ENCODE data around the gene DTNA.

Gene DTNA

DNA sequence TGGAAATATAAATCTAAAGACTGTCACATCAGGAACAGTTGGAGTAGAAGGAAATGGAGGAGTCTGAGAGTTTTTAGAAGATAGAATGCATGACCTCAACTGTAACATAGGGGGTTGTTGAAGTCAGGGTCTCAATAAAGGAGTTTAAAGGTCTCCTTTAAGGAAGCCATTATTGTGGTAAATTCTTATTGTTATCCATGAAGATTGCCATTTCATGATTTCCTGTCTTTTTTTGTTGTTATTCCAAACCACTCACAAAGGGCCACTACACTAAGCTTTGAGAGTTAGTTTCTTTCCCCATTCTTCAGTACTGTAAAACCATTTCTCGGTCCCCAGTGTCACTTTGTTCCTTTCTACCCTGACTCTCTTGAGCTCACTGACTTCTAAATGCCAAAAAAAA is 134.0 kb downstream of the DTNA start:
- no peak for DNase-seq (ENCODE audit: low read depth)

DNA sequence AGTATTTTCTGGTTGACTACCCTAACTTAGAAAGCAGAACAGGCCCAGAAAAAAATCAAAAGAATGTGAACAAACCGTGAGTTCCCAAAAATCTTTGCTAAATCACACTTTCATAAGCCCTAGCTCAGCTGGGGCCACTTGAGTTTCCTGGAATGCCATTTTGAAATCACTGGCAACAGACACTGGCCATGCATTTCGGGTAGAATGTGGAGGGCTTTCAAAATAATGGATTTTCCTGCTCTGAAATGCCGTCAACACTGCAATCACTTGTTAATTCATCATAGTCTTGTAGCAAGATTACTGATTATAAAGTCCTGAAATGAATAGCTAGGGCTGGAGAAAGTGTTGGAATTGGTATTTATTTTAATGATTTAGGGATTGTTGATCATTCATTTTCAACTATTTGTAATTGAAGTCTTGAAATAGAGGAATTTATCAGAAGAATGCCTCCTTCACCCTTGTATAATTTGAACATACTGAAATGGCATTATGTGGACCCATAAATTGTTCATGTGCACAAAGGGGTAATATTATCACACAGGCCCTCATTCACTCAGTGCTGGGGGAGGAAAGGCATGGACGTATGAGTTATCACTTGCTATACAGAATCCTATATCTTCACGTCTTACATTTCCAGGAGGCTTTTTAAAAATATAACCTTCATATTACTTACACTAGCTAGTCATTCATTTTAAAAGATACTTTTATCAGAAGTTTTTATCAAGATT is 134.8 kb downstream of the DTNA start:
- H3K4me3 ChIP-seq (ENCODE audit: low read depth, low read length) = no peak overlapping the region
- TF ChIP-seq, protein P1, sequence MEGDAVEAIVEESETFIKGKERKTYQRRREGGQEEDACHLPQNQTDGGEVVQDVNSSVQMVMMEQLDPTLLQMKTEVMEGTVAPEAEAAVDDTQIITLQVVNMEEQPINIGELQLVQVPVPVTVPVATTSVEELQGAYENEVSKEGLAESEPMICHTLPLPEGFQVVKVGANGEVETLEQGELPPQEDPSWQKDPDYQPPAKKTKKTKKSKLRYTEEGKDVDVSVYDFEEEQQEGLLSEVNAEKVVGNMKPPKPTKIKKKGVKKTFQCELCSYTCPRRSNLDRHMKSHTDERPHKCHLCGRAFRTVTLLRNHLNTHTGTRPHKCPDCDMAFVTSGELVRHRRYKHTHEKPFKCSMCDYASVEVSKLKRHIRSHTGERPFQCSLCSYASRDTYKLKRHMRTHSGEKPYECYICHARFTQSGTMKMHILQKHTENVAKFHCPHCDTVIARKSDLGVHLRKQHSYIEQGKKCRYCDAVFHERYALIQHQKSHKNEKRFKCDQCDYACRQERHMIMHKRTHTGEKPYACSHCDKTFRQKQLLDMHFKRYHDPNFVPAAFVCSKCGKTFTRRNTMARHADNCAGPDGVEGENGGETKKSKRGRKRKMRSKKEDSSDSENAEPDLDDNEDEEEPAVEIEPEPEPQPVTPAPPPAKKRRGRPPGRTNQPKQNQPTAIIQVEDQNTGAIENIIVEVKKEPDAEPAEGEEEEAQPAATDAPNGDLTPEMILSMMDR (IDR thresholded peaks at IDR 0.05; ENCODE audit: low read depth, low read length, missing control alignments) = no peak
- DNase-seq (ENCODE audit: low read depth) = no peak

More for the DNA sequence above, 134.0 kb downstream of the DTNA start:
- TF ChIP-seq, protein P1 (IDR thresholded peaks at IDR 0.05; ENCODE audit: low read depth, low read length, missing control alignments) = no peak
- H3K4me3 ChIP-seq (ENCODE audit: low read depth, low read length) = no peak overlapping the region

DNA sequence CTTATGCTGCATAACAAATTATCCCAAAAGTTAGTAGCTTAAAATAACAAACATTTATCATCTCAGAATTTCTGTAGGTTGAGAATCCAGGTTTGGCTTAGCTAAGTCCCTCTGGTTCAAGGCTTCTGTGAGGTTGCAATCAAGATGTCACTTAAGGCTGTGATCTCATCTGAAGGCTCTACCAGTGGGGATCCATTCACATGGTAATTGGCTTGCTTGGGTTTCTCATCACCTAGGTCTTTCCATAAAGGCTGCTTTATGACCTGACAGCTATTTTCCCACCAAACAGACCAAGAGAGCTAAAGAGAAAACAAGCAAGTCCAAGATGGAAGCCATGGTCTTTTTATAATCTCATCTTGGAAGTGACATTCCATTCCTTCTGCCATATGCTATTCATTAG is 137.3 kb downstream of the DTNA start:
- no peak for DNase-seq (ENCODE audit: low read depth)
- H3K4me3 ChIP-seq (ENCODE audit: low read depth, low read length) = no peak overlapping the region
- TF ChIP-seq, protein P1 (IDR thresholded peaks at IDR 0.05; ENCODE audit: low read depth, low read length, missing control alignments) = no peak

DNA sequence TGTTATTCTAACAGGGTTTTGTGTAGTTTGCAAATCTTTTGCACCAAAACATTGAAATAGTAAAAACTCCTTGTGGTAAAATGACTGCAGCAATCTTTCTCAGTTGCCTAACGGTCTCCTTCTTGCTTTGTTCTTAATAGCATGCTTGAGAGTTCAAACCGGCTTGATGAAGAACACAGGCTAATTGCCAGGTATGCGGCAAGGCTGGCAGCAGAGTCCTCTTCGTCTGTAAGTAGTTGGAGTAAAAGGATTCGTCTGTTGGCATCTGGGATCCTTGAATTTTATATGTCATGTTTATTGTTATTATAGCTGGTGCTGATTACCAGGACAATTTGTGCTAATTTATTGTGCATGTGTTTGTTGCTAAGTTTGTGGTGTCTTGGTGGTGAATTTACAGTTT is 138.1 kb downstream of the DTNA start:
- TF ChIP-seq, protein P1 (IDR thresholded peaks at IDR 0.05; ENCODE audit: low read depth, low read length, missing control alignments) = no peak
- DNase-seq (ENCODE audit: low read depth) = no peak
- H3K4me3 ChIP-seq (ENCODE audit: low read depth, low read length) = no peak overlapping the region

DNA sequence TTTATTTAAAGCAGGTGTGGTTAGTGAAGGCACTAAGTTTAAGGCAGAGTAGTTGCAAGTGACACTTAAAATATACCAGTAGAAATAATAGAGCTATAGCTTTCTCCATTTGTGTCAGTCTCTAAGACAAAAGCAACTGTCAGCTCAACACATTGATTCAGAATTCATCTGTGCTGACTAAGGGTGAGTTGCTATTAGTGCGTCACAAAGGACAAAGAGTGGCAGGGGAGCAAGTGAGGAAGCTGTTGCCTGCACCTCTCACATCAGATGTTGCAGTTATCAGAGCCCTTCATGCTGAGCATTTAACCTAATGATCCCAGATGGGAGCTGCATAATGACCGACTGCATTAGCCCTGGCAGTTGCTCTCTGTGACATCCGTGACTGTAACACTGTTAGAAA is 138.6 kb downstream of the DTNA start:
- H3K4me3 ChIP-seq (ENCODE audit: low read depth, low read length) = no peak overlapping the region
- TF ChIP-seq, protein P1 (IDR thresholded peaks at IDR 0.05; ENCODE audit: low read depth, low read length, missing control alignments) = no peak
- DNase-seq (ENCODE audit: low read depth) = no peak

DNA sequence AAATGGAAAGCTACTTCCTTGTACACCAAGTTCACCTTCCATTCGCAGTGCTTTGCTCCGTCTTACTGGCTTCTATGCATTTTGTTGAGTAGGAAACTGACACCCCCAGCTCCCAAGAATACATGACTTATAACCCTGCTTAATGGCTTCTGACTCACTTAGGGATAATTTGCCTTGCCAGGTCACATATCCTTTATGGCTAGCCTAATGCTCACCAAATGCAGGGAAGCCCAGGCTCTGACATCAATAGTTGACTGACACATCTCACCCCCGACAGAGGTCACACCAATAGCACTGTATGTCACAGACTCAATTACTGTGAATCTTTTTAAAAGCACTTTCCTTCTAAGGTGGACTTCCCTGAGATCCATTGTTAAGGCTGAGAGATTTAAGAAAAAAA is 147.2 kb downstream of the DTNA start:
- H3K4me3 ChIP-seq (ENCODE audit: low read depth, low read length) = no peak overlapping the region
- no peak for DNase-seq (ENCODE audit: low read depth)
- TF ChIP-seq, protein P1 (IDR thresholded peaks at IDR 0.05; ENCODE audit: low read depth, low read length, missing control alignments) = no peak

DNA sequence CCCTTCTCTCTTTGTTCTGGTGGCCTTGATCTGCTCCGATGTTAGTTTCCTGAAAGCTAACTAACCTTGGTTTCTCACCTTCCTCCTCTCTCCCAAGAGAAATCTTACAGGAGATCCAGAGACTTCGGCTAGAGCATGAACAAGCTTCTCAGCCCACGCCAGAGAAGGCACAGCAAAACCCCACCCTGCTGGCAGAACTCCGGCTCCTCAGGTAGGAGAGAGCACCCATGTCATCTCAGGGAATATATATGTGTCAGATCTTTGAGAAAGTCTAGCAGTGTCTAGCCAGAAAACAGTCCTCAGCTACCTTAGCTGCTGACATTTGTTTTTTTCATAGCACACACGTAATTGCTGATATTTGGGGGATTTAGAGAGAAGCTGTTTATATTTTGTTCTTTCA is 148.1 kb downstream of the DTNA start:
- no peak for DNase-seq (ENCODE audit: low read depth)
- TF ChIP-seq, protein P1 (IDR thresholded peaks at IDR 0.05; ENCODE audit: low read depth, low read length, missing control alignments) = no peak
- no peak overlapping the region for H3K4me3 ChIP-seq (ENCODE audit: low read depth, low read length)

Measured in GM12864 (cell line).